Measurements from ENCODE around the gene CEBPB.

DNA sequence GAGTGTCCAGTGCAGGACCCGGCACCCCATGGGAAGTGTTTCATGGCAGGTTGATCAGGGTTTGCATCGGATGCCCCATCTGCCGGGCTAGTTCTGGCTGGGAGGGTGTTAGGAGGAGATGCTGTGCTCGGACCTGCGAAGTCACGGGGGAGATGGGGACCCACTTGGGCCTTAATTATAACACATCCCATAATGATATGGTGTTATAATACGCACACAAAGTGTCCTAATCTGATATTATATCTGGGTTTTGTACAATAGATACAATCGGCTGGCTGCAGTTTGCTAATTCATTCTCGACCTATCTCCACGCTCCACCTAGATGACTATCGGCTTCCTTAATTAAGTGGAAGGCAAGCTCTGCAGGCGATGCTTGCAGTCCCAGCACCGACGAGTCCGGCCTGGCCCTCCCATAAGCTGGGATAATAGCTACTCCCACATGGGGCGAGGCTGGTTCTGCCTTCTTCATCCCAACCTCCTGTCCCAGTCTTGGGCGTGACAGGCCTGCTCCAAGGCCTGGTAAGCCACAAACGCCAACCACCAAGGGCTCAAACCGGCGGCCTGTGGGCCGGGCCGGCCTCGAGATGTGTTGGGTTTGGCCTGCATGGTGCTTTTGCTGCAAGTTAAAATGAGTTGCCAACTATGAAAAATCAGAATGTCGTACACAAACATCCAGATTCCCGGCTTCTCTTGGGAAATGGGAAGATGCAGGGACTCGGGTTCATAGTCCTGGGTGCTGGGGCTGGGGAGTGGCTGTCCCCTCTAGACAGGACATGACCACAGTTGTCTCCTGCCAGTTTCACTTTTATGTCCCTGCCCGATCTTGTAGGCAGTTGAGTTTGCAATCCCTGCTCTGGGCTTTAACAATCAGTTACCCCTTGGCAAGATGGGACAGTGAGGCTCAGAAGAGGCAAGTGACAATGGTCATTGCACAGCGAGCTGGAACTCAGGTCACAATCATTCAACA lies 32.7 kb downstream of the CEBPB start:
- TF ChIP-seq EGR1 (IDR thresholded peaks at IDR 0.05; ENCODE audit: low read depth in 2 of 2) (no peak), CTCF (IDR thresholded peaks at IDR 0.05; ENCODE audit: low read depth, low read length, missing input control) (no peak), TAF1 (conservative IDR thresholded peaks at IDR 0.05) (no peak), JUND (IDR thresholded peaks at IDR 0.05) (no peak), MAX (IDR thresholded peaks at IDR 0.05) (no peak), ZBTB33 (IDR thresholded peaks at IDR 0.05) (no peak), FOXA1 (IDR thresholded peaks at IDR 0.05) (no peak), REST (IDR thresholded peaks at IDR 0.05) (no peak), SP1 (IDR thresholded peaks at IDR 0.05) (no peak), ATF3 (IDR thresholded peaks at IDR 0.05) (no peak), GABPA (IDR thresholded peaks at IDR 0.05 in 1 of 2, conservative IDR thresholded peaks at IDR 0.05 in 1 of 2) (no peak)

Data from liver (tissue), 3 donors.